Ascending aorta (tissue), 2 donors: ENCODE results near the gene RBMS3. TPM values are rescaled to one million over a fixed set of nuclear protein-coding genes. Genes with fewer than 3 reads are reported as not detected.
"Not testable (repeated sequence)": the region's sequence is repeated elsewhere in the genome, so short reads cannot be mapped to it uniquely, and the experiment has no call there.

ENCODE experiments used
- DNase-seq, 2 donors: peaks; one replicate each; pipeline ENCODE4 v3.0.0-alpha.2; 2019; ENCODE audit warnings: low spot score in 2 of 2
- H3K27ac ChIP-seq, 2 donors: fragments of 200-600 bp; sonication (generic); one replicate each; pipeline ENCODE4 v1.5.1; 2016 to 2017; ENCODE audit warnings: mild to moderate bottlenecking in 1 of 2
- H3K27me3 ChIP-seq: fragments of 200-600 bp; sonication (generic); one replicate; pipeline ENCODE4 v1.5.1; 2017
- H3K36me3 ChIP-seq, 2 donors: fragments of 200-600 bp; sonication (generic); one replicate each; pipeline ENCODE4 v1.5.1; 2016
- H3K4me1 ChIP-seq, 2 donors: fragments of 200-600 bp; sonication (generic); one replicate each; pipeline ENCODE4 v1.5.1; 2016 to 2017; ENCODE audit warnings: mild to moderate bottlenecking in 1 of 2
- H3K4me3 ChIP-seq, 2 donors: fragments of 200-600 bp; sonication (generic); one replicate each; pipeline ENCODE4 v1.5.1; 2016 to 2017; ENCODE audit warnings: mild to moderate bottlenecking in 1 of 2
- H3K9me3 ChIP-seq, 2 donors: fragments of 200-600 bp; sonication (generic); one replicate each; pipeline ENCODE4 v1.5.1; 2016
- intact Hi-C: fragments of 100-400 bp; cut with DNase I; formaldehyde crosslinking; loops from one replicate; pipeline ENCODE4 v1.15.1; 2023
- total RNA-seq: library from RNA; depleted of rRNA; stranded (reverse); fragments of >200 nt; gene quantifications from one replicate; pipeline ENCODE4 v1.1.0, GENCODE V29; 2016
- TF ChIP-seq, protein P1 (sequence below), 3 experiments: fragments of 200-600 bp in 2 of 3; fragments of 450-650 bp in 1 of 3; sonication (generic) in 2 of 3; IDR thresholded peaks; one replicate each; pipeline ENCODE4 v1.5.1; 2016 to 2019; ENCODE audit warnings: antibody characterized with exemption in 3 of 3, mild to moderate bottlenecking in 1 of 3, moderate library complexity in 1 of 3

RBMS3 gene
- total RNA-seq, 1 donor from 2014 or later, result 65.8 TPM

DNA sequence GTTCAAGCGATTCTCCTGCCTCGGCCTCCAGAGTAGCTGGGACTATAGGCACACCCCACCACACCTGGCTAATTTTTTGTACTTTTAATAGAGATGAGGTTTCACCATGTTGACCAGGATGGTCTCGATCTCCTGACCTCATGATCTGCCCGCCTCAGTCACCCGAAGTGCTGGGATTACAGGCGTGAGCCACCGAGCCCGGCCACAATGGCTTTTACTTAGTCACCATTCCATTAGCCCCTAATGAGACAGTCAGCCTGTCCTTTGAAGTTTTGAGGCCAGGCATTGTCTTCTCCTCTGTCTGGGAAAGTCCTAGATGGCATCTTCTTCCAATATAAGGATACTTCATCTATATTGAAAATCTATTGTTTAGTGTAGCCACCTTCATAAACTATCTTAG is 515.9 kb downstream of the RBMS3 start:
- Histone ChIP-seq H3K4me1 (no peaks in the 10 kb centered on the region), H3K9me3 (no peaks in the 10 kb centered on the region), H3K27me3 (no peaks in the 10 kb centered on the region), H3K36me3 (no peaks in the 10 kb centered on the region), H3K4me3 (no peak overlapping the region), H3K27ac (no peak overlapping the region)
- TF ChIP-seq, protein P1, sequence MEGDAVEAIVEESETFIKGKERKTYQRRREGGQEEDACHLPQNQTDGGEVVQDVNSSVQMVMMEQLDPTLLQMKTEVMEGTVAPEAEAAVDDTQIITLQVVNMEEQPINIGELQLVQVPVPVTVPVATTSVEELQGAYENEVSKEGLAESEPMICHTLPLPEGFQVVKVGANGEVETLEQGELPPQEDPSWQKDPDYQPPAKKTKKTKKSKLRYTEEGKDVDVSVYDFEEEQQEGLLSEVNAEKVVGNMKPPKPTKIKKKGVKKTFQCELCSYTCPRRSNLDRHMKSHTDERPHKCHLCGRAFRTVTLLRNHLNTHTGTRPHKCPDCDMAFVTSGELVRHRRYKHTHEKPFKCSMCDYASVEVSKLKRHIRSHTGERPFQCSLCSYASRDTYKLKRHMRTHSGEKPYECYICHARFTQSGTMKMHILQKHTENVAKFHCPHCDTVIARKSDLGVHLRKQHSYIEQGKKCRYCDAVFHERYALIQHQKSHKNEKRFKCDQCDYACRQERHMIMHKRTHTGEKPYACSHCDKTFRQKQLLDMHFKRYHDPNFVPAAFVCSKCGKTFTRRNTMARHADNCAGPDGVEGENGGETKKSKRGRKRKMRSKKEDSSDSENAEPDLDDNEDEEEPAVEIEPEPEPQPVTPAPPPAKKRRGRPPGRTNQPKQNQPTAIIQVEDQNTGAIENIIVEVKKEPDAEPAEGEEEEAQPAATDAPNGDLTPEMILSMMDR (IDR thresholded peaks at IDR 0.05), result no peak
- intact Hi-C loops, result no loop called here
- no peak for DNase-seq

GRCh38 chr3:29802057-29802456 is 521.2 kb downstream of the RBMS3 start:
- intact Hi-C loops, result no loop called here
- Histone ChIP-seq H3K9me3 (no peaks in the 10 kb centered on the region), H3K27me3 (no peaks in the 10 kb centered on the region)

GRCh38 chr3:29804044-29804443 is 523.2 kb downstream of the RBMS3 start:
- intact Hi-C loops, result no loop called here
- no peak for DNase-seq
- H3K4me3 ChIP-seq, result no peak overlapping the region
- H3K27me3 ChIP-seq, result no peaks in the 10 kb centered on the region
- no peaks in the 10 kb centered on the region for H3K9me3 ChIP-seq
- H3K27ac ChIP-seq, result no peak overlapping the region
- TF ChIP-seq, protein P1 (IDR thresholded peaks at IDR 0.05), result no peak
- H3K36me3 ChIP-seq, result no peaks in the 10 kb centered on the region
- H3K4me1 ChIP-seq, result peaks cover 0 to 11% of the 10 kb centered on the region in 2 donors

More at GRCh38 chr3:29802057-29802456, 521.2 kb downstream of the RBMS3 start:
- no peak overlapping the region for H3K27ac ChIP-seq
- H3K36me3 ChIP-seq, result no peaks in the 10 kb centered on the region
- TF ChIP-seq, protein P1 (IDR thresholded peaks at IDR 0.05), result no peak
- no peak for DNase-seq
- H3K4me3 ChIP-seq, result no peak overlapping the region
- peaks cover 0 to 11% of the 10 kb centered on the region in 2 donors for H3K4me1 ChIP-seq

GRCh38 chr3:29805757-29806156 is 524.9 kb downstream of the RBMS3 start:
- H3K9me3 ChIP-seq, result no peaks in the 10 kb centered on the region
- H3K4me1 ChIP-seq, result peaks cover 0 to 11% of the 10 kb centered on the region in 2 donors
- intact Hi-C loops, result no loop called here
- TF ChIP-seq, protein P1 (IDR thresholded peaks at IDR 0.05), result no peak
- DNase-seq, result no peak
- no peak overlapping the region for H3K27ac ChIP-seq
- H3K4me3 ChIP-seq, result no peak overlapping the region
- no peaks in the 10 kb centered on the region for H3K36me3 ChIP-seq
- H3K27me3 ChIP-seq, result no peaks in the 10 kb centered on the region

GRCh38 chr3:29808324-29808723 is 527.5 kb downstream of the RBMS3 start:
- H3K36me3 ChIP-seq, intact Hi-C loops, H3K27me3 ChIP-seq, H3K27ac ChIP-seq, H3K9me3 ChIP-seq, DNase-seq, H3K4me3 ChIP-seq: not testable (repeated sequence)
- H3K4me1 ChIP-seq, result peaks cover 0 to 11% of the 10 kb centered on the region in 2 donors

DNA sequence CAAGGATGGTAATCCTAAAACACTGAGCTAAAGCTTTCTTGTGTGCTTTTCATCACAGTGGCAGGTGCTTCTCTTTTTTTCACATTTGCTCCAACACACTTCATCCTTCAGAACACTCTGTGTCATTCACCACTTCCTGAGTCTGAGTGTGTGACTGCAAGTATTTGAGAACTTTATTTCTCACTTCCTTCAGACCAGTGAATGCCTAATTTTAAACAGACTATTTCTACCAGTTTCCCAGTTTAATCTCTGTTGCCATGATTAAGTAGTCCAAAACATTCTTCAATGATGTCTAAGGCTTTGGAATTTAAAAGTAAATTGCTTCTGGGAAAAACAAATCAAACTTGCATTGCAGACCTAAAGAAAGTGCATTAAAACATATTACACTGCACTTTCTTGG is 541.2 kb downstream of the RBMS3 start:
- H3K4me3 ChIP-seq, result no peak overlapping the region
- no peaks in the 10 kb centered on the region for H3K27me3 ChIP-seq
- no peaks in the 10 kb centered on the region for H3K4me1 ChIP-seq
- no peaks in the 10 kb centered on the region for H3K9me3 ChIP-seq
- TF ChIP-seq, protein P1 (IDR thresholded peaks at IDR 0.05), result no peak
- intact Hi-C loops, result no loop called here
- DNase-seq, result no peak
- no peaks in the 10 kb centered on the region for H3K36me3 ChIP-seq
- H3K27ac ChIP-seq, result no peak overlapping the region
